ENCODE results near the gene IFT20.

Gene IFT20

DNA sequence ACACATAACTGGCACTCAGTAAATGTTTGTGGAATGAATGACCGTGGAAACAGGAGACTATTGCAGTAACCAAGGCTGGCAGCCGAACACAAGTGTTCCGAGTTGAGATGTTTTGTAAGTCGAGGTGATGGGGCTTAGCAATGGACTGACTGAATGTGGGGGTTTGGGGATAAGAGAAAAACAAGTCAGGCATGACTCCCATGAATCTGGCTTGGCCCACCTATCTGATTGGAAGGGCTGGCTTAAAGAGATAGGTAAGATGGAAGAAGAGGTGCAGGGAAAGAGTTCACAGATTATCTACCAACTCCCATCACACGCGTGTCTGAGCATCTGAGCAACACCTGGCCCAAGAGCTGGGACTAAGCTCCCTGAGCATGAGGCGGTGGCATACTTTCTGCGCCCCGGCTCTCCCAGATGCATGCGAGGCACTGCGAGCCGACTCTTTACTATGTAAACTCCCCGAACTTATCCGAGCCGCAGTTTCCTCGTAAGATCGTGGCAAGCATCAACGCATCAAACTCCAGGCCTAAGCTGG, 539 bp downstream of the IFT20 start:
- DNase-seq (ENCODE audit: low spot score): no peak

DNA sequence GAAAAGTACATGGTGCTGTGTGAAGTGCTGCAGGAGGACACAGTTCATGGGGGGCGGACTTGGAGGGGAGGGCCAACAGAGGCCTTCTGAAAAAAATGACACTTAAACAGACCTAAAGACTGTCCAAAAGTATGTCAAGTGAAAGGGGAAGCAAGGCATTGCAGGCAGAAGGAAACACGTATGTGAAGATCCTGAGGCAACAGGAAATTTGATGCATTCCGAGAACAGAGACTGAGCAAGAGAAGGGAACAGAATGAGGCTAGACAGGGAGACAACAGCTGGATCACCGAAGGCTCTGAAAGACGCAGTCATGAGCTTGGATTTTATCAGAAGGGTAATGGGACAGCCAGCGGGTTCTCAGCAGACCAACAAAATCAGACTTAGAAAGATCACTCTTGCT, 1.1 kb downstream of the IFT20 start:
- DNase-seq (ENCODE audit: low spot score): no peak

DNA sequence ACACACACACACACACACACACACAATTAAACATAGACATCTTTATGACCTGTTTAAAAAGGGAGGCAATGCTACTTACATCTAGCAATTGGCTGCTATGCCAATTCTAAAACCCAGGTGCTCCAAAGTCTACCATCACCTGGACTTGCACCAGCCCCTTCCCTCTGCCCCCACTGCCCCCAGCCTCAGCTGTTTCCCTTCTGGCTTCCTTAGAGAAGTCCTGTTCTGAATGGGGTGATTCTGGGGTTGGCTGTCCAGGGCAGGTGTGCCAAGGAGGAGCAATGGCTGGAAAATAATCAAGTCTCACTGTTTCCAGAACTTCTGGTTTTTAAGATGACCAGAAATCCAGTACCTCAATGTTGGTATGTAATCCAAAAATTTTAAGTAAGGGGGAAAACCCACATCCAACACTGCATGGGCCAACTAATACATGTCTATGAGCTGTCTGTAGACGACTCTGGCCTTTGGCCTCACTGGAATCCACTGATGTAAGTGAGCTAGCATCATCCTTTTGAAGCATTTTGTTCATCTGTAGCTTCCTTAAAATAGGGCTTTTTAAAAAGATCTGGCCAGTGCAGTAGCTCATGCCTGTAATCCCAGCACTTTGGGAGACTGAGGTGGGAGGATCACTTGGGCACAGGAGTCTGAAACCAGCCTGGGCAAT, 2.1 kb downstream of the IFT20 start:
- no peak for DNase-seq (ENCODE audit: low spot score)

DNA sequence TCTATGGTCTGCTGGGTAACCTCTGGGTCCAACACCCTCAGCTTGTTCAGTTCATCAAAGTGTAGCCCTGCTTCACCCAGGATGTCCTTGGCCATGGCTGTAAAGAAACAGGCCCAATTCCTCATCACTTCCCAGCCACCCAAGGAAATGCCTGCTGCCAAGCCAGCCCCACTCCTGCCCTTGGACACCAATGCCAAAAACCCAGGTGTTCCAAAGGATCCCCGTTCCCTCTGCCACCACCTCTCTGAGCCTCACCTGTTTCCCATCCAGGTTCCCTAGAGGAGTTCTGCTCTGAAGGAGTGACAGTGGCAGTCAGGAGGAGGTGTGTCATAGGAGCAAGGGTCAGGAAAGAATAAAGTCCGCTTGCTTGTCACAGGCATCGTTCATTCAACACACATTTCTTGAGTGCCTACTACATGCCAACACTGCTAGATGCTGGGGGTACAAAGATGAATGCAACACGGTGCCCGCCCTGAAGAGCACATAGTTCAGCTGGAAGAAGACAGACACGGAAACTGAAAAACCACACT, 3.3 kb downstream of the IFT20 start:
- DNase-seq (ENCODE audit: low spot score): no peak

DNA sequence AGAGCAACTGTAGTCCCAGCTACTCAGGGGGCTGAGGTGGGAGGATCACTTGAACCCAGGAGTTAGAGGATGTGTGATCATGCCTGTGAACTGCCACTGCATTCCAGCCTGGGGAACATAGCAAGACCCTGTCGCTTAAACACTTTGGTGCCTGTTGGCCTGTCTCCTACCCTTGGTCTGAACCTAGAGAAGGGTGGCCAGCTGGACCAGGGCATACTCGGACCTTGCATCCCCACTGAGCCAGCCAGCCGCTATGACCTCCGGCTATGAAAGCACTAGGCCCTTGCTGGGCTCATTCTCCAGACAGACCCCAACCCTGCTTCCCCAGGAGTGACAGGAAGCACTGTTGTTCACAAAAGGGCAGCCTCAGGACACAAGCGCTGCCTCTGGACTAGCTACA, 4.6 kb downstream of the IFT20 start:
- no peak for DNase-seq (ENCODE audit: low spot score)

DNA sequence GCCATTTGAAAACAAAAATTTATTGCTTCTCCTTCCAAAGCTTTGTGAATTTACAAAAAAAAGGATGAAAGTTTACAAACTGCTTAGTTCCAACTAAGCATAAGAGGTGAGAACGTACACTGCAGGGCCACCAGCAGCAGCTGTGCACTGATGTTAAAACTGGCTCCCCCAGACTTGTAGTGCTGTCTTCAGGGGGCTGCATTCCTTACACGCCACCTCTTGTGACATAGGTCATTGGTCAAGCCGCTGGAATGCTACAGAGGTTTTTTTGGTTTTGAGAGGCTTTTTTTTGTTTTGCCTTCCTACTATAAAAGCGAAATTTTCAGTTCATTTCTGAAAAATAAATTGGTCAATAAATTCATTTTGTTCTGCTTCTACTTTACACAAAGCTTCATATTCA, 6.9 kb downstream of the IFT20 start:
- DNase-seq (ENCODE audit: low spot score): no peak

DNA sequence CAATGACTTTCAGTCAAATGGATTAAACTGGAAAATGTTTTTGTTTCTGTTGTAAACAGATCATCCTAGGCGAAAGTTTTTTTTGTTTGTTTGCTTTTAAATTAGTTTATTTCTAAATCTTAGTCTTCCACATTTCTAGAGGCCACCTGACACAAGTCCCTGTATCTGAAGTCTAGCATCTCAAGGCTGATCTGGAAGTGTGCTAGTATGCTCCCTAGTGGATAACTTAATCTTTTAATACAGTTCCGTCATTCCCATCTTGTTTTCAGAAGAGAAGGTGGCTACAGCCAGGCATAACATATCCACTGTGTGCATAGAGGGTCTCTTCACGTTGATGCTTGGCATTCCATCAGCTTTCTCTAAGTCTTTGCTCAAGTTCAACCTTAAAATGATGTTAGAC, 7.6 kb downstream of the IFT20 start:
- DNase-seq (ENCODE audit: low spot score): no peak

DNA sequence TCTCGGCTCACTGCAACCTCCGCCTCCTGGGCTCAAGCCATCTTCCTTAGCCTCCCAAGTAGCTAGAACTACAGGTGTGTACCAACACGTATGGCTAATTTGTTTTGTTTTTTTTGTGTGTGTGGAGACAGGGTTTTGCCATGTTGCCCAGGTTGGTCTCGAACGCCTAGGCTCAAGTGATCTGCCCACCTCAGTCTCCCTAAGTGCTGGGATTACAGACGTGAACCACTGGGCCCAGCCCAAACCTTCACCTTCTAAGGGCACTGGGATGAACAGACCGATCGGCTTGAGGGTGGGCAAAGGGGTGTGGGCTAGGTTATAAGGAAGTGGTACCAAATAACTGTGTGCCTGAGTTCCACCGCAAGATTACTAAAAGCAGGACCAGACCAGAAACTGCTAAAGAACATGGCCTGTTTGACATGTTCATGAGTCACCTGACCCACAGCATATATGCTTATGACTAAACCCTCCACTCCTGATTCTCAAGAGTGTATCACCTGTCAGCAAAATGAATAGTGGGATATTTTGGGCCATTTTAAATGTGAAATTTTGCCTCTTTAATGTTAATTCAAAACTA, 8.2 kb downstream of the IFT20 start:
- no peak for DNase-seq (ENCODE audit: low spot score)

DNA sequence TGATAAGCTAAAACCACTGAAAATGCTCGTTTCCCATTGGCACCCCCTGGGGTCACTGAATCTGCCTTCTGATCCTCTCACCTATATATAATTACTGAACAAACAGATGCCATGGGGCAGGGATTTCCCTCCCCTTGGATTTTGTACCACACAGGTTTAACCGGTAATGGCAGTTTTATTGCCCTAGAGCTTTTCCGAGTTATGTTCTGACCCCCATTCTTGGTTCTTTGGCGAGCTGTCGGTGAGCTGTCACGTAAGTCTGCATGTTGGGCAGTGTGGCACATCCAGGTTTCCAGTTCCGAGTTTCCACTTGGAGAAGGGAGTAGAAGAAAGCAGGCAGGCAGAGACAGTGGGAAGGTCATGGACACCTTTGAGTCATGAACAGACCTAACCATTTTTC, 9.2 kb downstream of the IFT20 start:
- DNase-seq (ENCODE audit: low spot score): no peak

DNA sequence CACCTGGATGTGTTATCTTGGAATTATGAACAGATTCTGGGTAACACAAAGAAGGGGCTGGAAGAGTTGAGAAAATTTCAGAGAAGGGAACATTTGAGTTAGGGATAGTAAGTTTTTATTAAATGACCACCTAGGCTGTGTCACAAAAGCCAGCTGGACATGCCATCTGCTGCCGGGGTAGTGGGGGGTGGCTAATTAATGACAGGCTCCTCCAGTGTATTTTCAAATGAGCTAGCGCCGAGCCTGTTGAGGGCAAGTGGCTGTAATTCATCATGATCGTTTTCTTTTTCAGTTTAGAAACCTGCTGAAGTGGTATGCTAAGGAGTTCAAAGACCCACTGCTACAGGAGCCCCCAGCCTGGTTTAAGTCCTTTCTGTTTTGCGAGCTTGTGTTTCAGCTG, 10.1 kb downstream of the IFT20 start:
- no peak for DNase-seq (ENCODE audit: low spot score)

DNA sequence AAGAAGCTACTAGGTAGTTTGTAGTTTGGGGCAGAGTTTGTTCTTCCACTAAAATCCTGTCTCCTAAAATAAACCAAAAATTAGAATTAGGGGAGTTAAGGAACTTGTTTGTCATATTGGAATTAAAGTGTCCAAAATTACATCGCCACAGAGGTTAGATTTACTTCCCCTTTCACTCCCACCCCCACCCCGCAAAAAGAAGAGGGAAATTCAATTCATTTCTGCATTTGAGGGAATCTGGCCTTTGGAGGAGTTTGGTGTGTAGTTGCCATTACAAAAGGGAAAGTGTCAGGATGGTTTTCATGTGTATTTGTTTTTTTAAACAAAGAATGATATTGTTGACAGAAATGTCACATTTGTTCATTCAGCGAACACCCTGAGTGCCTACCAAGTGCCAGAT, 10.5 kb downstream of the IFT20 start:
- no peak for DNase-seq (ENCODE audit: low spot score)

DNA sequence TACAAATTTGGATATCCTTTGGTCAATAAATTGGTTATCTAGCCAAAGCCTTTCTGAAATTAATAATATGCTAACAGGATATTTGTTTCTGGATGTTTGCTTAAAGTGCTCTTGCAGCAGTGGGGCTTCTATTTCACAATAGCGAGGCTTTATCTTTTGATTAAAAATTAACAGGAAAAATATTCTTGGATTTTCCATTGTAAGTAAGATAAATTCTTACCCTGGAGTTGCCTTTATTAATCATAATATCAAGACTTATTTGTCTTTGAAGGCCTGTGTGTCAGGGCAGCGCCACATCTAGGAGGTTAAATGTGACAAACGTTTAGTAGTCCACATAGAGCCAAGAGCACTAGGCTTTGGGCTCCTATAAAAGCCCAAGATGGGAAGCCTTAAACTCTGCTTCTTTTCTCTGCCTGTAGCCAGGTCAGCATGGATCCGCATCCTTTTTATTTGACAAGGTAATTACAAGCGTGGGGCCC, 11.0 kb downstream of the IFT20 start:
- DNase-seq (ENCODE audit: low spot score): no peak

DNA sequence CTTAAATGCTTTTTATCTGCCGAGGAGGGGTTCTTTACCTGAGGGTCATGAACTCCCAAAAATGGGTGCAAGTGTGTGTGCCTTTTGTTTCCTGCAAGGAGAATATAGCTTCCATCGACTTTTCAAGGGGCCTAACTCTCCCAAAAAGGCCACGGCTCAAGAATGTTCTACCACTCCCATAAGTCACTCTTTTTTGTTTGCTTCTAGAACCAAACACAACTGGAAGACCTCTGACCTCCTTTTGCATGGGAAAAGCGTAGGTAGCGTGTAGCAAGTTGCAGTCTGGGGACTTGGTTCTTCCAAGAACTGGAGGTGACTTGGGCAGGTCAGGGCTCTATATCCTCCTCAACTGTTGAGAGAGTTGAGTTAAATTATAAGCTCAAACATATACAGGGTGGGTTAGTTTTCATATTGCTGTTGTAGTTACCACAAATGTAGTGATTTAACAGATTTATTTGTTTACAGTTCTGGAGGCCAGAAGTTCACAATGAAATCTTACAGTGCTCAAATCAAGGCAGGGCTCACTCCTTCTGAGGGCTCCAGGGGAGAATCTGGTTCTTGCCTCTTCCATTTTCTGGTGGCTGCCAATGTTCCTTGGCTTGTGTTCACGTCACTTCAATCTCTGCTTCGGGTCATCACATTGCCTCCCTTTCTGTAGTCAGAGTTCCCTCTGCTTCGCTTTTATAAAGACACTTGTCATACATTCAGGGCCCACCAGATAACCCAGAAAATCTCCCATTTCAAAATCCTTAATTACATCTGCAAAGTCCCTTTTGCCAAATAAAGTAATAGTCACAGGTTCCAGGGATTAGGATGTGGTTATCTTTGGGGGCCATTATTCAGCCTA, 14.8 kb downstream of the IFT20 start:
- DNase-seq (ENCODE audit: low spot score): no peak

DNA sequence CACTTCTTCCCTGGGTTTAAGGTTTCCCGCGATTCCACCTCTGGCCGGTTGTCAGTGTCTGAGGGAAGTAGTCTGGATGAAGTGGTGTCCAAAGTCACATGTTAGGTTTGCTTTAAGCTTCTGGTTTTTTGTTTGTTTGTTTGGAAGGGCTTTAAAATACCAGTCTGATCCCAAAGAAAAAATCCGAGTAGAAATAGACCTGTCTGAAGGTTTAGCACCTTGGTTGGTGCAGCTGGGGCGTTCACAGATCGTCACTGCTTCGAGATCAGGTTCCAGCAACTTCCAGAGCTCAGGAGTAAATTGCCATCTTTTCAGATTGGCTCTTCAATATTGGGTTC, 15.7 kb downstream of the IFT20 start:
- no peak for DNase-seq (ENCODE audit: low spot score)

DNA sequence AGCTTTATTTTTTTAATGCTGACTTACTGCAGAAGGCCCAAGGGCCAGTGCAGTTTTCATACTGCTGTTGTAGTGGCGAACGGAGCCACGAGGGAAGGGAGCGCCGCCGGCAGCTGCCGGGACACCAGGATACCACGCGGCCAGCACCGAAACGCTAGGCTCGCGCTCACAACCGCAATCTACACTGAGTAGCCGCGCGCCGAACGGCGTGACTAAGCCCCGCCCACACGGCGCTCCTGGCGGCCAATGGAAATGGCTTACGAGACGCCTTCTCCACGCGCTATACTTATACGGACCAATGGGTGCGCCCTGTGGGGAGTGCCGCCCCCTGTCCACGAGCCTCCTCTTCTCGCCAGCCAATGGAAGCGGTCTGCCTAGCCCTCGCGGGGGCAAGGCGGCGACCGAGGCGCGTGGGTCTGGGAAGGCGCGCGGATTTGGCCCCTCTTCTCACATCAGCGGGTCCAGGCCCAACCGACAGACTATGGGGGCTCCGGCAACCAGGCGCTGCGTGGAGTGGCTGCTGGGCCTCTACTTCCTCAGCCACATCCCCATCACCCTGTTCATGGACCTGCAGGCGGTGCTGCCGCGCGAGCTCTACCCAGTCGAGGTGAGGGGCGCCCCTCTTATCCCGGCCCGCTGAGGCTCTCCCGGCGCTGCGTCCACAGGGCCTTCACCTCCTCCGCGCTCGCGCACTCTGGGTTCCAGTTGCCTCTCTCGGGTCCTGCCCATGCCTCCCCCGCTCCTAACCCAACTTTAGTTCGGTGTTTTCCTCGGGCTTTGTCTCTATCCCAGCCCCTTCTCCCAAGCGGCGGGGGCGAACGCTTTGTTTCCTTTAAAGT, 16.3 kb downstream of the IFT20 start, which contains the start of gene TMEM97:
Gene TMEM97 (plus strand): TSS at position 442 of the 839 bp plus-strand sequence. CDS start 40 bp downstream, at position 482.
- peak; percentile 97 for DNase-seq (ENCODE audit: low spot score)

DNA sequence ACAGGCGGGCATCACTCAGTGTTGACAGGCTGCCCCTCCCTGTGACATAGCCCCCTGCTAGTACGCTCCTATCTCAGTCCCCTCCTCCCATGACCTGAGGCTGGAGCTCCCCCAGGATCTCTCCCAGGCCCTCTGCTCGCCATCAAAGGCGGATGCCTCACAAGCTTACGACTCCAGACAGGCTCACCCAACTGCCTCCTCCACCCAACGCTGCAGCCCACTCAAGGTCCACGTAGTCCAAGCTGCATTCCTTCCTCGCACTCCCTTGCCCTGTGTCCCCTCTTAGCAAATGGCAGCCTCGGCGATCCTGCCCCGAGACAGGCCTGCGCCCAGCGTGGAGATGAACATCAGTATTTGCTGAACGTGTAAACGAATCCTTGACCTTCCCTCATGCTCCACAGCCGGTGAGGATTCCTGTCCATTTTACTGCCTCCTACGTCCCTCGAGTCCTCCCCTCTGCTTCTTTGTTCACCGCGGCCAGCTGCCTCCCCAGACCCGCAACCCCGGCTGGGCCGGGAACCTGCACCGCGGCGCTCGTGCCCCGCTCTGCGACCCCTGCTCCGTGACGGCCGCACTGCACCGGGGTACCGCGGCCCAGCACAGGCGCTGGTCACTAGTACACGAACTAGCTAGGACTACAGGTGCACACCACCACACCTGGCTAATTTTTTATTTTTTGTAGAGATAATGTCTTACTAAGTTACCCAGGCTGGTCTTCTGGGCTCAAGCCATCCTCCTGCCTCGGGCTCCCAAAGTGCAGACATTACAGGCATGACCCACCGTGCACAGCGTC, 17.1 kb downstream of the IFT20 start:
- no peak for DNase-seq (ENCODE audit: low spot score)

DNA sequence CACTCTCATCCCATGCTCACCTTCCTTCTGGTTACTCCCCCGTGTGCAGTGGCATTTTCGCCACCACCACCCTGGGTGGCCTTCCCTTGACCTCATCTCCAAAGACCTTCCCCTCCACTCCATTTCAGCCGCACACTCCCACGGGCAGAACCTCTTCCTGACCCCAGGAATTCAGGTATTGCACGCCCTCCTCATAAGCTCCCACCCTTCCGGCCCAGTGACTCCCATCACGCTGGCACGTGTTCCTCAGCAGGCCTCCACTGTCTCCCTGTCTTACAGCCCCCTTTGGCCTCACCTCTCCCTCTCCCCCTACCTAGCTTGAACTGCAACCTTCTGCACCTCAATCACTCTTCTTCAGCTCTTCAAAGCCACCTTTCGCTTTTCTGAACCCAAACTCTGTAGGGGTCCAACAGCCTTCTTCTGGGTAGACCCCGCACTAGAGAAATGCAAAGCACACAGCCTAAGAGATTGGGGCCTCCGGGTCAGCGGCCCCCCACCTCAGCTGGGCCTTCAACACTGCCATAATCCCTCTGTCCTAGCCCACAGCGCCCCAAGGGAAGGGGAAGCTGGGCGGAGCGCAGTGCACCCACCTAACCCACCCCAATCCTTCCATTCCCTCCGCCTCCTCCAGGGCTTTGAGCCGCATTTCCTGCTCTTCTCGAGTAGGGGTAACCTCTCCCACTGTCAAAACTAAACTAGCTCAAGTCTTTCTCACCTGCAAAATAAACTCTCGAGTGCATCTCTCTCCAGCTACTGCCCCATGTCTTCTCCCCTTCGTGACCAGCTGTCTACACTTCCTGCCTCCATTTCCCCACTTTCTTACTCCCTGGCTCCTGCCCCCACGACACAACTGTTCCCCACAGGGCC, 17.9 kb downstream of the IFT20 start:
- DNase-seq (ENCODE audit: low spot score): no peak

DNA sequence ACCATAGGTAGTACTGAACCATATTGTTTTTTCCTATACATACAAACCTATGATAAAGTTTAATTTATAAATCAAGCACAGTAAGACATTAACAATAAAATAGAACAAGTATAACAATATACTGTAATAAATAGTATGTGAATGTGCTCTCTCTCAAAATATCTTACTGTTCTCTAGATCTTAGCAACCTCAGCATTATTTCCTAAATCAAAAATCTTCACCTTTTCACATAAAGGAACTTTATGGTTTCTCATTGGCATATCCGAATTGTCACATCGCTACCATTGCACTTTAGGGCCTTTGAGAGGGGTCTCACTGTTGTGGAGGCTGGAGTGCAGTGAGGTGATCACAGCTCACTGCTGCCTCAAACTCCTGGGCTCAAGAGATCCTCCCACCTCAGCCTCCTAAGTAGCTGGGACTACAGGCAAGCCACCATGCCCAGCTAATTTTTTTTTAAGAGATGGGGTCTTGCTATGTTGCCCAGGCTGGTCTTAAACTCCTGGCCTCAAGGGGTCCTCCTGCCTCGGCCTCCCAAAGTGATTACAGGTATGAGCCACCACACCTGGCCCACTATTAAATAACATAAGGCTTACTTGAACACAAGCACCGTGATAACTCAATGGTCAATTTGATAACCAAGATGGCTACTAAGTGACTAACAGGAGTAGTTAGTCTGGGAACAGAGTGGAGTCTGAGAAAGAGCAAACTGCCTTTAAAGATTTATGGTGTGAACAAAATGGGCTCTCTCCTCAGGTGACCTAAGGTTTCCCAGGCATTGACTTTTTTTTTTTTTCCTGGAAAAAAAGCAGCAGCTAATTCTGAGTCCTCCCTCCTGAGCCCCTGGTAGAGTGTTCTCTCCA, 19.2 kb downstream of the IFT20 start:
- no peak for DNase-seq (ENCODE audit: low spot score)

DNA sequence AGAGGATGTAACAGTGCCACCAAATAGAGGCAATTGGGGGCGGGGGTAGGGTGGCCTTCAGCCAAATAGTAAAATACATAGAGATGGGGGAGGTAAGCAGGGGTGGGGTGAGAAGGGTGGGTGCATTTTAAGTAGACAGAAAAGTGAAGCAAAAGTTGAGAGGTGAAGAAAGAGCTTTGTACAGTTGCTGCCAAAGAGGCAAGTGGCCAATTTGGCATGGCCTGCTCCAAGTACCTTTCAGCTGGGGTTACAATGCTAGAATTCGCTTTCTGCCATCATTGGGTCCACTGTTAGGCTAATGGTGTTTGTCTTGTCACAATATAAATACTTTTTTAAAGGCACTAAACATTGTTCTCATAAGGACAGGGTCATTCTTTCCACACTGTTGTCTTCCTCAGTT, 21.4 kb downstream of the IFT20 start:
- DNase-seq (ENCODE audit: low spot score): no peak

Data from hematopoietic multipotent progenitor cell treated with erythropoietin and hydrocortisone succinate and interleukin-3 and kit ligand, for 15 days (in vitro differentiated cells).